ENCODE results near the gene FRAT2. TPM values are rescaled to one million over a fixed set of nuclear protein-coding genes. Genes with fewer than 3 reads are reported as not detected.

Gene FRAT2
- polyA plus RNA-seq, 3 donors = 29.4 to 62.4 (median 37.9) TPM

DNA sequence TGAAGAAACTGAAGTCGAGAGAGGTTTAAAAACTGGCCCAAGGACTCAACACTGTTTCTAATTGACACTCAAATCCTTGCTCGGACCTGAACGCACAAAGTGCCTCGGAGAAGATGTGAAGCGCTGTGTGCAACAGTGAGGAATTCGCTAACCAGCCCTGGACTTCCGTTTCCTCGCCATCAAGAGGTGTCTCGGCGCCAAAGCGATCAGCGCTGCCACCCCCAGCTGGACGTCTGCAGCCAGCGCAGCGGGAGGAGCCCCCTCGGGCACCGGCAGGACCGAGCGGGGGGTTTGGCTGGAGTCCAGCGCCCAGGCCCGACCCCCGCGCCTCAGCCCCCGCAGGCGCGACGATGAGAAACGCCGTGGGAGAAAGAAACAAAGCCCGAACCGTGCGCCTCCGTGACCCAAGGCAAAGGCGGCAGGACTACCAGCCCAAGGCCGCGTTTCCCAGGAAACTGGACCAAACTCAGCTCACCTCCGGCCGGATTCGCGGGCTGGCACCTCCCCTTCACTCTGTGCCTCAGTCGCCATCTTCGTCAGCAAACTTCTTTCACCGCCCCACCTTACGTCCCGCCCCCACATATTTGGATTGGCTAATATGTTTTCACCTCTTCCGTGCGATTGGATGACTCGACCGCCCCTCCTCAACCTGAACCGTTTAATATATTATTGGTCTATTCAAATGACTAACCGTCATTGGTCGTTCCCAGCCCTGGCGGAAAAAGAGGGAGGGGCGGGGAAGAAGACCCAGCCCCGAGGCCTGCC lies 42.2 kb downstream of the FRAT2 start, which contains the start of gene ARHGAP19:
ARHGAP19 (minus strand) TSS at position 541 of the 765 bp plus-strand sequence; CDS start at position 531, 10 bp downstream.
- peak within 1 kb of the TSS; percentile 83 for H3K4me2 ChIP-seq (replicated peaks; ENCODE audit: extremely low read depth, low read length, poor library complexity, severe bottlenecking)
- TF ChIP-seq CTCF (IDR thresholded peaks at IDR 0.05) = no peak
- H3K27me3 ChIP-seq (ENCODE audit: control insufficient read depth in 2 of 2, insufficient read depth in 2 of 2, low read length in 2 of 2) = no peaks in the 10 kb centered on the region
- H3K36me3 ChIP-seq (replicated peaks in 1 of 2; ENCODE audit: control insufficient read depth in 1 of 2, insufficient read depth in 2 of 2, low read length in 2 of 2) = peaks cover 4 to 5% of the 10 kb centered on the region in 2 donors
- peak; percentile 96 to 98 (median 97) for DNase-seq
- no peaks in the 10 kb centered on the region for H4K20me1 ChIP-seq (ENCODE audit: insufficient read depth, low read length)
- Mint-ChIP-seq H3K36me3 (peaks cover 4 to 18% of the 10 kb centered on the region in 2 donors), H3K4me3 (peak within 1 kb of the TSS; percentile 89 to 96), H3K27me3 (ENCODE audit: low read depth in 3 of 3) (peaks cover 1 to 2% (median 2%) of the 10 kb centered on the region in 3 donors), H3K4me1 (peaks cover 20% of the 10 kb centered on the region), H3K27ac (peak within 1 kb of the TSS; percentile 86 to 94 (median 92)), H3K9me3 (no peaks in the 10 kb centered on the region)
- intact Hi-C loops (cut with micrococcal nuclease) = loop anchor here (2.0 to 5.0 kb wide), 3 partner anchors 27 to 41 kb away; partner anchors contain the start of genes FRAT1 (in 1 of the 2) and FRAT2 (in 1 of the 2)
- H3K9ac ChIP-seq (ENCODE audit: insufficient read depth, low read length, poor library complexity, severe bottlenecking) = peak within 1 kb of the TSS; percentile 78
- peaks cover 46% of the 10 kb centered on the region for H3K79me2 ChIP-seq (ENCODE audit: insufficient read depth, low read length)
- peak within 1 kb of the TSS; percentile 77 to 85 for H3K27ac ChIP-seq (ENCODE audit: low read depth in 1 of 2, low read length in 2 of 2)
- 0% methylated on average over 42 of the region's 55 CpGs for WGBS (ENCODE audit: insufficient coverage)
- peak within 1 kb of the TSS; percentile 72 to 96 (median 92) for H3K4me3 ChIP-seq (replicated peaks in 1 of 3; ENCODE audit: low read depth in 2 of 3, low read length in 3 of 3)
- no peaks in the 10 kb centered on the region for H3K9me3 ChIP-seq (replicated peaks in 1 of 2; ENCODE audit: control insufficient read depth in 1 of 2, insufficient read depth in 1 of 2, low read length in 2 of 2)
- peak within 1 kb of the TSS; percentile 96 for H2AFZ ChIP-seq (ENCODE audit: insufficient read depth, low read depth, low read length, poor library complexity, severe bottlenecking)
- H3K4me1 ChIP-seq (ENCODE audit: control insufficient read depth in 1 of 2, insufficient read depth in 2 of 2, low read length in 2 of 2) = peaks cover 11 to 12% of the 10 kb centered on the region in 2 donors

- H3K36me3 Mint-ChIP-seq = peaks cover 7 to 25% of the 10 kb centered on the region in 2 donors
- Histone ChIP-seq H3K9ac (ENCODE audit: insufficient read depth, low read length, poor library complexity, severe bottlenecking) (peak overlapping the region; percentile 78), H3K4me3 (replicated peaks in 1 of 3; ENCODE audit: low read depth in 2 of 3, low read length in 3 of 3) (peak overlapping the region; percentile 72 to 96 (median 92)), H2AFZ (ENCODE audit: insufficient read depth, low read depth, low read length, poor library complexity, severe bottlenecking) (peak overlapping the region; percentile 96), H4K20me1 (ENCODE audit: insufficient read depth, low read length) (no peaks in the 10 kb centered on the region), H3K4me1 (ENCODE audit: control insufficient read depth in 1 of 2, insufficient read depth in 2 of 2, low read length in 2 of 2) (peaks cover 11 to 12% of the 10 kb centered on the region in 2 donors), H3K79me2 (ENCODE audit: insufficient read depth, low read length) (peaks cover 54% of the 10 kb centered on the region), H3K4me2 (replicated peaks; ENCODE audit: extremely low read depth, low read length, poor library complexity, severe bottlenecking) (peak overlapping the region; percentile 83), H3K36me3 (replicated peaks in 1 of 2; ENCODE audit: control insufficient read depth in 1 of 2, insufficient read depth in 2 of 2, low read length in 2 of 2) (peaks cover 8% of the 10 kb centered on the region in 2 donors), H3K27me3 (ENCODE audit: control insufficient read depth in 2 of 2, insufficient read depth in 2 of 2, low read length in 2 of 2) (no peaks in the 10 kb centered on the region), H3K27ac (ENCODE audit: low read depth in 1 of 2, low read length in 2 of 2) (peak overlapping the region; percentile 77 to 85), H3K9me3 (replicated peaks in 1 of 2; ENCODE audit: control insufficient read depth in 1 of 2, insufficient read depth in 1 of 2, low read length in 2 of 2) (no peaks in the 10 kb centered on the region)
- 78% methylated on average over 17 of the region's 25 CpGs for WGBS (ENCODE audit: insufficient coverage)
- intact Hi-C loops (cut with micrococcal nuclease) = loop anchor here (2.0 to 5.0 kb wide), 3 partner anchors 27 to 41 kb away; partner anchors contain the start of genes FRAT1 (in 1 of the 2) and FRAT2 (in 1 of the 2)
- H3K27ac Mint-ChIP-seq = peak overlapping the region; percentile 86 to 94 (median 92)
- TF ChIP-seq CTCF (IDR thresholded peaks at IDR 0.05) = no peak
- H3K4me1 Mint-ChIP-seq = peaks cover 22% of the 10 kb centered on the region
- peaks cover 1 to 2% (median 2%) of the 10 kb centered on the region in 3 donors for H3K27me3 Mint-ChIP-seq (ENCODE audit: low read depth in 3 of 3)
- DNase-seq = no peak
- no peaks in the 10 kb centered on the region for H3K9me3 Mint-ChIP-seq
- H3K4me3 Mint-ChIP-seq = peak overlapping the region; percentile 89 to 96
Measured at GRCh38 chr10:97291357-97292096, 43.0 kb downstream of the FRAT2 start.
